Measurements from ENCODE around the gene SPRED2. TPM values are rescaled to one million over a fixed set of nuclear protein-coding genes. Genes with fewer than 3 reads are reported as not detected.

Gene SPRED2
- total and polyA plus RNA-seq, 8 donors, result 31.5 to 47.1 (median 40.4) TPM

DNA sequence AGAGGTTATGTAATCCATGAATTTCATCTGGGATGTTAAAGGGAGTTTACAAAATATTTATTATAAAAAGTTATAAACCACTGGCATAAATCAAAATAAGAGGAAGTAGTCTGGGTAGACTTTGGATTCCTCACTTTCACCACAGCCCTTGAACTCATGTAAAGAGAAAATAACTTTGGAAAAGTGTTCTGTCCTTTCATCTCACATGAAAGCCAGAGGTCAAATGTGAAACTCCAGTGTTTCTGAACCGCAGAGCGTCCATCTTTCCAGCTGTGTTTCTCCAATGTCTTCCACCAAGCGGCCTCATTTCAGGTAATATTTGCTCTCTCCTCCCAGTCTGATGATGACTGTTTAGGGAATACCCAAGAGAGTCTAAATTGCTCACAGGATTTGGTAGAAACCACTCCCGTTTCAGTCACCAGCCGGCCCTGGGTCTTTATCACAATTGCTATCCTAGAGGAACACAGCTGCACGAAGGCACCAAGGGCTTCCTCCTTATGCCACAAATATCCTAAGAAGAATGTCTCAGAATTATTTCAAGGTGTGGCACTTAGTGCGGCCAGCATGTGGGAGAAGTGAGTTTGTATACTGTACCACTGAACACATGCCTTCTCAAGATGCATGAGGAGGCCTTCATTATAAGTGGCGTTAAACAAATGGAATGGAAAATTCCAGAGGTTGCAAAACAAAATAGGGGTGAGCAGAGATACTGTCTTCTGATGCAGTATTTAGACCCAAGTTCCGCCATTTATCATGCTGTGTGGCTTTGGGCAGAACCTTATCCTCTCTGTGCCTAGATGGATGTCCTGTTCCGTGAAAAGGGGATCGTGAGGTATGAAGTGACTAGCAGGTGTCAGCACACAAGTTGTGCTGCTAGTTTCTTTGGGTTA lies 140.9 kb downstream of the SPRED2 start:
- Histone ChIP-seq H3K36me3 (no peaks in the 10 kb centered on the region), H3K9me3 (no peaks in the 10 kb centered on the region), H3K4me1 (no peaks in the 10 kb centered on the region), H3K27ac (no peak overlapping the region), H3K27me3 (no peaks in the 10 kb centered on the region), H3K4me3 (no peak overlapping the region)
- peak; percentile 55 for ATAC-seq
- TF ChIP-seq, protein P1, sequence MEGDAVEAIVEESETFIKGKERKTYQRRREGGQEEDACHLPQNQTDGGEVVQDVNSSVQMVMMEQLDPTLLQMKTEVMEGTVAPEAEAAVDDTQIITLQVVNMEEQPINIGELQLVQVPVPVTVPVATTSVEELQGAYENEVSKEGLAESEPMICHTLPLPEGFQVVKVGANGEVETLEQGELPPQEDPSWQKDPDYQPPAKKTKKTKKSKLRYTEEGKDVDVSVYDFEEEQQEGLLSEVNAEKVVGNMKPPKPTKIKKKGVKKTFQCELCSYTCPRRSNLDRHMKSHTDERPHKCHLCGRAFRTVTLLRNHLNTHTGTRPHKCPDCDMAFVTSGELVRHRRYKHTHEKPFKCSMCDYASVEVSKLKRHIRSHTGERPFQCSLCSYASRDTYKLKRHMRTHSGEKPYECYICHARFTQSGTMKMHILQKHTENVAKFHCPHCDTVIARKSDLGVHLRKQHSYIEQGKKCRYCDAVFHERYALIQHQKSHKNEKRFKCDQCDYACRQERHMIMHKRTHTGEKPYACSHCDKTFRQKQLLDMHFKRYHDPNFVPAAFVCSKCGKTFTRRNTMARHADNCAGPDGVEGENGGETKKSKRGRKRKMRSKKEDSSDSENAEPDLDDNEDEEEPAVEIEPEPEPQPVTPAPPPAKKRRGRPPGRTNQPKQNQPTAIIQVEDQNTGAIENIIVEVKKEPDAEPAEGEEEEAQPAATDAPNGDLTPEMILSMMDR (IDR thresholded peaks at IDR 0.05), result no peak
- no peak for DNase-seq
- intact Hi-C loops (cut with DNase I), result no loop called here

- Histone ChIP-seq H3K27ac (no peak overlapping the region), H3K4me1 (peaks cover 0 to 2% of the 10 kb centered on the region in 2 donors), H3K4me3 (no peak overlapping the region), H3K27me3 (no peaks in the 10 kb centered on the region), H3K9me3 (no peaks in the 10 kb centered on the region), H3K36me3 (no peaks in the 10 kb centered on the region)
- TF ChIP-seq, protein P1 (IDR thresholded peaks at IDR 0.05), result no peak
- ATAC-seq (no peak), DNase-seq (no peak)
- intact Hi-C loops (cut with DNase I), result no loop called here
These were observed 145.0 kb downstream of the SPRED2 start for GRCh38 chr2:65287364-65287763.

DNA sequence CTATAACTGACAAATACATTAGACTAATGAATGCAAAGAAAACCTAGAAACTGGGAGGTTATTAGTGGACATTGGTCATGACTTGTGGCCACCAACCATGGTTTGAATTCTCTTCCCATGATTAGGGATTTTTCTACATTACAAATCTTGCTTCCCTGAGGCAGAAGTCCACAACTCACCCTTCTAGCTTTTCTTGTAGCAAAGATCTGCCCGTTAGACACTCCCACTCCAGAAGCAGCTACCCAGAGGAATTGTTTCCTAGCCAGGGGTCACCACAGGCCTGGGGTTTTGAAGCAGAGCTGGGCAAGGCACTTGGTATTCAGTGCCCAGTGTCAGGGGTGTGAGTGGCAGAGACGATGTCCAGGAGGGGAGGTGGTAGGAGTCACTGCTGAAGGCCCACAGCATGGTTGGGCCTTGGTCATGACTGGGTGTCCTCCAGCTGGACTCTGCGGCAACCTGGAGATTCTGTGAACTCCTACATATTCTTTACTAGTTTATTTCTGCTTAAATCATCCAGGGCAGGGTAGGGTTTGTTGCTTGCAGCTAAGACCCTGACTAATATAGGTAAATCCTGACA lies 149.8 kb downstream of the SPRED2 start:
- TF ChIP-seq, protein P1 (IDR thresholded peaks at IDR 0.05), result no peak
- Histone ChIP-seq H3K9me3 (no peaks in the 10 kb centered on the region), H3K4me3 (no peak overlapping the region), H3K27ac (no peak overlapping the region), H3K27me3 (no peaks in the 10 kb centered on the region), H3K4me1 (peaks cover 6 to 23% of the 10 kb centered on the region in 2 donors), H3K36me3 (no peaks in the 10 kb centered on the region)
- intact Hi-C loops (cut with DNase I), result no loop called here
- DNase-seq (no peak), ATAC-seq (no peak)

DNA sequence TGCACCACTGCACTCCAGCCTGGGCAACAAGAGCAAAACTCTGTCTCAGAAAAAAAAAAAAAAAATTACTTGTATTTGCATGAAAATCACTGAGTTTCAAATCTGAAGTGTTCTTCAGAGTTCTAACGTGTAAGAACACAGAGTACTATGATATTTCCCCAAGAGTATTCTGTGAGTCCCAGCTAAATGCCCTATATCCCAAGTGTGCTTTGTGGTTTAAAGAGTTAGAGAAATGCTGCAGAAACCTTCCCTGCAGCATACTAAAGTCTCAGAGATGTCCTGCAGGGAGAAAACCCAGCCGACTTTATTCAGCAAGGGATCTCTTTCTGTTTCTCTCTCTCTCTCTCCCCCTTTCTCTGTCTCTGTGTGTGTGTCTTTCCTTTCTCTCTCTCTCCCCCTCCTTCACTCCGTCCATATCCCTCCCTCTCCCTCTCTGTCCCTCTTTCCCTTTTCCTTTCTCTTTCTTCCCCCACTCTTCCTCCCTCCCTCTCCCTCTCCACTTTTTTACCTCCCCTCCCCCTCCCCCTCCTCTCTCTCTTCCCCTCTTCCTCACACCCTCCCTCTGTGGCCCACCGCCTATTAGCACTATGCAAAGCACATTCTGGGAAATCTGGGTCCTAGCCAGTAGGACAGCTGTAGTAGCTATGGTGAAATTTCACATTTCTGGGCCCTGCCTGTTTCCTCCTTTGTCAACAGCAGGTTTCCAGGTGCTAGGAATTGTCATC lies 150.6 kb downstream of the SPRED2 start:
- Histone ChIP-seq H3K36me3 (no peaks in the 10 kb centered on the region), H3K4me3 (no peak overlapping the region), H3K9me3 (no peaks in the 10 kb centered on the region), H3K27ac (peak overlapping the region in 1 of 2 donors; percentile 41), H3K4me1 (peaks cover 8 to 28% of the 10 kb centered on the region in 2 donors), H3K27me3 (no peaks in the 10 kb centered on the region)
- intact Hi-C loops (cut with DNase I), result no loop called here
- DNase-seq (peak in 2 of 4 donors; percentile 80 to 86), ATAC-seq (peak; percentile 14)
- TF ChIP-seq, protein P1 (IDR thresholded peaks at IDR 0.05), result no peak

DNA sequence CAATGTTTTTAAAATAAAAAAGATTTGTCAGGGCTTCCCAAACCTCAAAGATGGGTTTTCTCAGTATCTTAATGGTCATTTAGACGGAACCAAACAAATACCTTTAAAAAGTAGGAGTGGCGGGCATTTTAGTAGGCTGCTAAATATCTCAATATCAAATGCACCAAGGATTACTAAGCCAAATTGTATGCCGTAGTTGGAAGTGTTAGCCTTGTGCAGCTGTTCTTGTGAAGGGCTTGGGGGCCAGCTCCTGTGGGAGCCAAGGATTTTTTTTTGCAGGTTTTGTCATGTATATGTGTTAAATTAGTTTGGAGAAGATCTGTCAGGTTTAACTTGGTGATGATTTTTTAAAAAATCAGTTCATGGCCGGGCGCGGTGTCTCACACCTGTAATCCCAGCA lies 152.6 kb downstream of the SPRED2 start:
- Histone ChIP-seq H3K9me3 (no peaks in the 10 kb centered on the region), H3K4me1 (peaks cover 24 to 34% of the 10 kb centered on the region in 2 donors), H3K27ac (no peak overlapping the region), H3K36me3 (peaks cover 0 to 5% of the 10 kb centered on the region in 2 donors), H3K27me3 (no peaks in the 10 kb centered on the region), H3K4me3 (no peak overlapping the region)
- DNase-seq (no peak), ATAC-seq (no peak)
- intact Hi-C loops (cut with DNase I), result loop anchor here in 1 of 2 donors (10.0 kb wide), 1 partner anchor 155 kb away; the partner anchor contains the start of gene SPRED2
- TF ChIP-seq, protein P1 (IDR thresholded peaks at IDR 0.05), result no peak

Measured in left lung (tissue), 10 donors.